ENCODE results near the gene ZNF580. TPM values are rescaled to one million over a fixed set of nuclear protein-coding genes. Genes with fewer than 3 reads are reported as not detected.

ZNF580 gene
- total RNA-seq, 2 donors from 2014 or later, result 35.7 to 39.5 TPM

DNA sequence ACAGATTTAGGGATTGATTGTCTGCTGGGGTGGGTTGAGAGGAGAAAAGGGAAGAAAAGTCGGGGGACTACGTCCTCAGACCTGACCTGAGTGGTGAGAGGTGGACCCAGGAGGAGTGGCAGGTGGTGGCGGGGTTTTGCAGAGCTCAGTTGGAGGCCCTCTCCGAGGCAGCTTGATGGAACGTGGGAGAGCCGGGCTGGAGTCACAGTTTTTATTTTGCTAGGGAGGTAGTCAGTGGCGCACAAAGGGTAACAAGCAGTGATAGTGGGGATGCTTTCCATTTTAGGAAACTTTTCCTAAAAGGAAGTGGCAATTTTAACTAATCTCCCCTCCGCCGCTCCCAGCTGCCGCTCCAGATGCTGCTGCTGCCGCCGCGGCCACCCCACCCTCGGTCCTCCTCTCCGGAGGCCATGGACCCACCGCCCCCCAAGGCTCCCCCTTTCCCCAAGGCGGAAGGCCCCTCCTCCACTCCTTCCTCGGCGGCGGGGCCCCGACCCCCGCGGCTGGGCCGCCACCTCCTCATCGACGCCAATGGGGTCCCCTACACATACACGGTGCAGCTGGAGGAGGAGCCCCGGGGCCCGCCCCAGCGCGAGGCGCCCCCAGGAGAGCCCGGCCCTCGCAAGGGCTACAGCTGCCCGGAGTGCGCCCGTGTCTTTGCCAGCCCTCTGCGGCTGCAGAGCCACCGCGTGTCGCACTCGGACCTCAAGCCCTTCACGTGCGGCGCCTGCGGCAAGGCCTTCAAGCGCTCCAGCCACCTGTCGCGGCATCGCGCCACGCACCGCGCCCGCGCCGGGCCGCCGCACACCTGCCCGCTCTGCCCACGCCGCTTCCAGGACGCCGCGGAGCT is 1.6 kb downstream of the ZNF580 start:
- ATAC-seq (no peak), DNase-seq (ENCODE audit: low spot score) (no peak)
- Mint-ChIP-seq H3K36me3 (peaks cover 6% of the 10 kb centered on the region), H3K27me3 (no peaks in the 10 kb centered on the region), H3K27ac (peak overlapping the region; percentile 78 to 97), H3K9me3 (no peaks in the 10 kb centered on the region), H3K4me3 (peak overlapping the region; percentile 89), H3K4me1 (ENCODE audit: low read depth in 2 of 2) (peaks cover 46 to 50% of the 10 kb centered on the region in 2 donors)

DNA sequence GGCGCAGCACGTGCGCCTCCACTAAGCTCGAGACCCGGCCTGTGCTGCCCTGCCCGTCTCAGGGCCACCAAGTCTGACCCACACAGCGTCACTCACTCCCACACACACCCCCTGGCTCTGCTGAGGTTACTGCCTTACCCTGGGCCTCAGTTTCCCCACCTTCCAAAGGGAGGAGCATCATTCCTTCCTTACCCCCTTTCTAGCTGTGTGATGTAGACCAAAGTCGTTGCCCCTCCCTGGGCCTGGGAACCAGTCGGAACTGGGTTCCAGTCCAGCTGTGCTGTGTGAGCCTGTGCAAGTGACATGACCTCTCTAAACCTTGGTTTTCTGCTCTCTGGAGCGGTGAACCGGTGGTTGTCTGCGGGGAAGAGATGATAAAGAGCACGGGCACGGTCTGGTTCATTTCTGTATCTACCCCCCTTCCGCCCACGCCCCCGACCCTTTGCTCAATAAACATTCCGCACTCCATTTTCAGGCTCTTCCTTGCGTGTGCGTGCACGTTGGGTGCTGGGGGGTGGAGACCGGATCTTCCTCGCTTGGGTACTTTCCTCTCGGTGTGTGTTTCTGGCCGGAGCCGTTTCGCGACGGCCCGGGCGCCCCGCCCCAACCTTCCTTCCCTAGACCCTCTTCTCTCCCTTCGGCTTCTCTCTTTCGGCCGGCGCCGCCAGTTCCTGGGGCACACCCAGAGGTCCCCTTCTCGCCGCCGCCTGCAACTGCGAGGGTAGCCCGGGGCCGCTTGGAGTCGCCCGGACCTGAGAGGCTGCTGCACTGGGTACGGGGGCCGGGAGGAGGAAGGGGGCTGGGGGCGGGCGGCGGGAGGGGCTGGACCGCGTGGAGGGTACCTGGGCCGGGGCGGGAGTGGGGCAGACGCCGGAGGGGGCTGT is 2.4 kb downstream of the ZNF580 start, which contains the start of gene ZNF581:
TSS of gene ZNF581 (plus strand) at position 647 of the 884 bp plus-strand sequence. CDS start 923 bp downstream, outside the sequence.
- ATAC-seq (peak; percentile 76 to 83), DNase-seq (ENCODE audit: low spot score) (no peak)
- no peaks in the 10 kb centered on the region for H3K27me3 Mint-ChIP-seq
- H3K27ac Mint-ChIP-seq, result peak within 1 kb of the TSS; percentile 78 to 97
- peaks cover 43 to 44% of the 10 kb centered on the region in 2 donors for H3K4me1 Mint-ChIP-seq (ENCODE audit: low read depth in 2 of 2)
- no peaks in the 10 kb centered on the region for H3K36me3 Mint-ChIP-seq
- peak within 1 kb of the TSS; percentile 89 for H3K4me3 Mint-ChIP-seq
- no peaks in the 10 kb centered on the region for H3K9me3 Mint-ChIP-seq

DNA sequence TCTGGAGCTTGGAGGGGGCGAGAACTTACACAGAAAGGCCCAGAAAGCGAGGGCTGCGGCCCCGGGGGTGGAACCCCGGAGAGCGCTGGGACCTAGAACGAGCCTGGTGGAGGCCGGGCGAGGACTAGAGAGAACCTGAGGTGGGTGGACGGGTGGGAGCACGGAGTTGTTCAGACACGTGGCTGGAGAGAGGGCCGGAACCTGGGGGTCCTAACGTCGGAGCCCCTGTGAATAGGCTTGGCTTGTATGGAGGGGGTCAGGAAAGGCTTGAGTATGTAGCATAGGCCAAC is 3.0 kb downstream of the ZNF580 start:
- Mint-ChIP-seq H3K27ac (peak overlapping the region; percentile 78 to 97), H3K36me3 (no peaks in the 10 kb centered on the region), H3K4me1 (ENCODE audit: low read depth in 2 of 2) (peaks cover 43 to 47% of the 10 kb centered on the region in 2 donors), H3K4me3 (peak overlapping the region; percentile 89), H3K9me3 (no peaks in the 10 kb centered on the region), H3K27me3 (no peaks in the 10 kb centered on the region)
- DNase-seq (ENCODE audit: low spot score) (no peak), ATAC-seq (no peak)

DNA sequence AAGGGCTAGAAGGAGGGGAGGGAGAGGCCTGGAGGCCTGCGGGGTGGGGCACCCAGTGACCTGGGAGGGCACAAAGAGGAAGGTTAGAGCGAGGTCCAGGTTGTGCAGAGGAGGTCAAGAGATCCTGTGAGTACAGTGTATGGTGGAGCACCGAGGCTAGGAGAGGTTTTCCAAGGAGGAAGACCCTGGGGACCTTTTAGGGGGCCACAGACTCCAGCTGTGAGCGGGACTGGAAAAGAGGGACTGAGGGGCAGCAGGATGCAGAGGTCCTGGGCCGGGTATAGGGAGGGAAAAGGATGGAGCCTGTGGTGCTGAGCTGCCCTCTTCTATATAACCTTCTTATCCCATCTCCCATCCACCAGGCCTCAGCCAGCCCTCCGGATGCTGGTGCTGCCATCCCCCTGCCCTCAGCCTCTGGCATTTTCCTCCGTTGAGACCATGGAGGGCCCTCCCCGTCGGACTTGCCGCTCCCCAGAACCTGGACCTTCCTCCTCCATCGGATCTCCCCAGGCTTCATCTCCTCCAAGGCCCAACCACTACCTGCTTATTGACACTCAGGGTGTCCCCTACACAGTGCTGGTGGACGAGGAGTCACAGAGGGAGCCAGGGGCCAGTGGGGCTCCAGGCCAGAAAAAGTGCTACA is 3.5 kb downstream of the ZNF580 start:
- no peak for ATAC-seq
- no peaks in the 10 kb centered on the region for H3K36me3 Mint-ChIP-seq
- H3K9me3 Mint-ChIP-seq, result no peaks in the 10 kb centered on the region

DNA sequence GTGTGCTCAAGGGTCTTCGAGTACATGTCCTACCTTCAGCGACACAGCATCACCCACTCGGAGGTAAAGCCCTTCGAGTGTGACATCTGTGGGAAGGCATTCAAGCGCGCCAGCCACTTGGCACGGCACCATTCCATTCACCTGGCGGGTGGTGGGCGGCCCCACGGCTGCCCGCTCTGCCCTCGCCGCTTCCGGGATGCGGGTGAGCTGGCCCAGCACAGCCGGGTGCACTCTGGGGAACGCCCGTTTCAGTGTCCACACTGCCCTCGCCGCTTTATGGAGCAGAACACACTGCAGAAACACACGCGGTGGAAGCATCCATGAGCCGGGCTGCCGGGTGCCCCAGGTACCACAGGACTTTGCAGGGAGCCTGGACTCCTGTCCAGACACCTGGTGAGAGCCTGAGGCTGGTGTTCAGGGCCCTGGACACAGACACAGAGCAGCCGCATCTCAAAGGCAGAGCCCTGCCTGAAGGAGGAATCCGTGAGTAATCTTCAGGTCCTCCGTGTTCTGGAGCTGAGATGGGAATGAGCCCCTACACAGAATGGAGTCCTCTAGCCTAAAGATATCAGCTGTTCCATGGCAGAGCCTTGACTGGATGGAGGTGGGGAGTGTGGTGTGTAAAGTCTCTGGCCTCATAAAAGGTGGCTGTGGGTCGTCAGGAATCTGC is 4.2 kb downstream of the ZNF580 start:
- Mint-ChIP-seq H3K9me3 (no peaks in the 10 kb centered on the region), H3K4me3 (peak overlapping the region; percentile 89), H3K27me3 (peaks cover 0 to 3% of the 10 kb centered on the region in 2 donors), H3K27ac (no peak overlapping the region), H3K4me1 (ENCODE audit: low read depth in 2 of 2) (peaks cover 36 to 48% of the 10 kb centered on the region in 2 donors), H3K36me3 (no peaks in the 10 kb centered on the region)
- no peak for ATAC-seq
- peak; percentile 51 for DNase-seq (ENCODE audit: low spot score)

More for the DNA sequence above, 3.5 kb downstream of the ZNF580 start:
- Mint-ChIP-seq H3K4me1 (ENCODE audit: low read depth in 2 of 2) (peaks cover 39 to 45% of the 10 kb centered on the region in 2 donors), H3K27me3 (no peaks in the 10 kb centered on the region), H3K27ac (peak overlapping the region; percentile 78 to 97), H3K4me3 (peak overlapping the region; percentile 89)
- no peak for DNase-seq (ENCODE audit: low spot score)

DNA sequence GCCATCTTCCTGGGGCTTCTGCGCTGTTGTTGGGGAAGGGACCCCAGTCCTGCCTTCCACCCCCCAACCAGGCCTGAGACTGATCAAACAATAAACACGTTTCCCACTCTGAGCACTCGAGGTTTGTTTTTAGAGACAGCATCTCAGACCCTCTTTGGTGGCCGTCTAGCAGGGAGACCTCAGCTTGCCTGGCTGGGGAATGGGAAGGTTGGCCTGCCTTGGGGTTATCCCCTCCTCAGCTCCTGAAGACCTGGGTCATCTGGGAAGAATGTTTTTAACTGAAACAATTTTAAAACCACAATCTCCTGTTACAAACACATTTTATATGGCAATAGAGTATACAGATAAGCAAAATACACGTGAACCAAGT is 4.7 kb downstream of the ZNF580 start:
- Mint-ChIP-seq H3K4me1 (ENCODE audit: low read depth in 2 of 2) (peaks cover 31 to 43% of the 10 kb centered on the region in 2 donors), H3K27me3 (peaks cover 0 to 3% of the 10 kb centered on the region in 2 donors), H3K4me3 (peak overlapping the region; percentile 36)

DNA sequence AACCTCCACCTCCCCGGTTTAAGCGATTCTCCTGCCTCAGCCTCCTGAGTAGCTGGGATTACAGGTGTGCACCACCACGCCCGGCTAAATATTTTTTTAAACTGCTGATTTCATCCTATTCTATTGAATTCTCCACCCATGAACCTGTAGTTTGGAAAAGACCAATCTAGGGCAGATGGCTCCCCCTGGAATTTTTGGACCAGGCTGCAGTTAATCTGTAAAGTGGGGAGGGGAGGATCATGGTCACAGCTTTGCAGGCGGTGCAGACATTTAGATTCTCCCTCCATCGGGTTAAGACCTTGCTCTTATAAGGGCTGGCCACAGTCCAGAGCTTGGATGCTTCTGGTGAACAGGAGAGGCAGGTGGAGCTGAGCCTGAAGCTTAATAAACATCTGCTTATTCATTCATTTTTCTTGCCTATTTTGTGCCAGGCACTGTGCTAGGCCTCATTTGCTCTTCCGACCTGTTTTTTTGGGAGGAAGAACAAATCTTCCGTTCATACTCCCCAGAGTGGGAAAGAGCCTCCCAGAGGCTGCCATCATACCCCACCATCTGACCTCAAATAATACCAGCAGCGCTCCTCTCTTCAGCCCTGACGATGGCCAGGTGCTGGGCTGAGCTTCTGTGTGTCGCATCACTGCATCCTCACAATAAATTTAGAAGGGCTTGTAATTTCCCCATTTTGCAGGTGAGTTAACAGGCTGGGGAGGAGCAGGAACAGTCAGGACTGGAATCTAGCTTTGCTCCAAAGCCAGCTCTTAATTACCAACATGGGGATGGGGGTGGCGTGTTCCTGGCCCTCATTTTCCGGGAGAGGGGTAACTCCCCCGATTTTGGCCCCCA is 6.3 kb downstream of the ZNF580 start:
- DNase-seq (ENCODE audit: low spot score) (no peak), ATAC-seq (no peak)
- H3K36me3 Mint-ChIP-seq, result no peaks in the 10 kb centered on the region
- no peaks in the 10 kb centered on the region for H3K9me3 Mint-ChIP-seq
- H3K4me1 Mint-ChIP-seq (ENCODE audit: low read depth in 2 of 2), result peaks cover 20 to 33% of the 10 kb centered on the region in 2 donors
- H3K4me3 Mint-ChIP-seq, result peak overlapping the region; percentile 62
- peak overlapping the region in 1 of 2 donors; percentile 43 for H3K27ac Mint-ChIP-seq
- H3K27me3 Mint-ChIP-seq, result peaks cover 0 to 3% of the 10 kb centered on the region in 2 donors

More for the DNA sequence above, 4.7 kb downstream of the ZNF580 start:
- H3K27ac Mint-ChIP-seq, result no peak overlapping the region
- H3K9me3 Mint-ChIP-seq, result no peaks in the 10 kb centered on the region
- no peak for DNase-seq (ENCODE audit: low spot score)
- no peaks in the 10 kb centered on the region for H3K36me3 Mint-ChIP-seq
- no peak for ATAC-seq

DNA sequence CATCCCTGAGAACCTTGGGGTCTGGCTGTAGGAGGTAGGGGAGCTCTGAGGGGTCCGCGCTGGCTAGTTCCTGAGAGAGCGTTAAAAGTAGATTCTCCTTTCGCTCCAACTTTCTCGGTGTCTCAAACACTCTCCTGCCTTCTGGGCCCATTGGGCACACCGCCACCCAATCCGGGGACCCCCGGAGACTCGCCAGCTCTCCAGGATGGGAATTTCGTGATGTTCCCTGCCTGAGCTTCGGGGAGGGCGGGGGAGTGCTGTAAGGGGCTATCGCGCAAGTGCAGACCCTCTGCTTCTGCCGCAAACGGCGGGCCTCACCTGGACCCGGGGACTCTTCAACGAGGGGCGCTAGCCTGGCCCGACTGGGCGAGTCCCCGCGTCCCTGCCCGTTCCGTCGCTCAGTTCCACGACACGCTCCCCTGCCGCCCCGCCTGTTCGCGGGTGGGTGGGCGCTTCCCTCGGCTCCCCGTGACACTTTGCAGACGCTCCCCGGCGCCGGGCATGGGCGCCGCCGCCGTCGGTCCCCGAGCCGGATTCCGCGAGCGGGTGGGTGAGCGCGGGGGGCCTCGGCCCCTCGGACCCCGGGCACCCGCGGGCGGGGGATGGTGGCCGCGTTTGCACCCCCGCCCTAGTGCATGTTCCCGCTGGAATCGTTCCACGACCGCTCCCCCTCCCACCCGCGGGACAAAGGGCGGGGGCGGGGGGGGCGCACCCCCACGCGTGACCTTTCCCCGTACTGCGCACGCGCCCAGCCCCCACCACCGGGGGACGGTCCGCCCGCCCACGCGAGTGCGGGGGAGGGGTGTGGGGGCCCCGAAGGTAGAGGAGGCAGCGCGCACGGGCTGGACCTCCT is 7.2 kb downstream of the ZNF580 start, which contains the start of gene CCDC106:
TSS of gene CCDC106 (plus strand) at position 481 of the 853 bp plus-strand sequence. CDS start 835 bp downstream, outside the sequence.
- Mint-ChIP-seq H3K27ac (peak within 1 kb of the TSS in 1 of 2 donors; percentile 59), H3K36me3 (no peaks in the 10 kb centered on the region), H3K9me3 (no peaks in the 10 kb centered on the region), H3K27me3 (peaks cover 0 to 3% of the 10 kb centered on the region in 2 donors), H3K4me1 (ENCODE audit: low read depth in 2 of 2) (peaks cover 16 to 32% of the 10 kb centered on the region in 2 donors), H3K4me3 (peak within 1 kb of the TSS; percentile 62)
- peak; percentile 63 for DNase-seq (ENCODE audit: low spot score)
- ATAC-seq, result peak; percentile 3 to 40

DNA sequence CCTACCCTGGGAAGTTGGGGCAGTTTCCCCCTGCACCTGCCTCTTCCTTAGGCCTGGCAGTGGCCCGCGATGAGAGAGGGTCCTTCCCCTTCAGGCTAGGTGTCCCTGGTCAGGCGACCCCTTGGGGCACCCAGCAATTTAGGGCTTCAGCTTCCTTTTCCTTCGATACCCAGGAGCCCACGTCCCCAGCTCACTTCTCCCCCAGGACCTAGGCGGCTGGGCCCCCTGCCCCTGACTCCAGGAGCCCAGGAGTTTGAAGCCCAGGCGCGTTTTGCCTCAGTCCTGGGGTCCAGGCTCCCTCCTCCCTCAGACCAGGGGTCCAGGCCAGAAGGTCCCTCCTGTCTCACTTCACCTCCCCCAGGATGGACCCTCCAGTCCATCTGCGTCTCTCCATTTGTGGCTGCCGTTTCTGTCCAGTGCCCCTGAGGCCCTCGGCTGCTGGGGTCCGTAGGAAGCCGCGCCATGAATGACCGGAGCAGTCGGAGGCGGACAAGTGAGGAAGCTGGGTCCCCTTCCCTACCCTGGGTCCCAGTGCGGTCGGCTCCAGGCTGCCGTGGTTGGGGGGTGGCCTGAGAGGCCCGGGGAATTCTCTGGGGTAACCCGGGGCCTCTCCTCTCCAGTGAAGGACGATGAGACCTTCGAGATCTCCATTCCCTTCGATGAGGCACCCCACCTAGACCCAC is 7.9 kb downstream of the ZNF580 start:
- Mint-ChIP-seq H3K4me3 (peak overlapping the region; percentile 62), H3K9me3 (no peaks in the 10 kb centered on the region), H3K4me1 (ENCODE audit: low read depth in 2 of 2) (peaks cover 9 to 26% of the 10 kb centered on the region in 2 donors), H3K27ac (peak overlapping the region in 1 of 2 donors; percentile 59), H3K27me3 (peaks cover 0 to 3% of the 10 kb centered on the region in 2 donors), H3K36me3 (no peaks in the 10 kb centered on the region)
- no peak for DNase-seq (ENCODE audit: low spot score)
- no peak for ATAC-seq

DNA sequence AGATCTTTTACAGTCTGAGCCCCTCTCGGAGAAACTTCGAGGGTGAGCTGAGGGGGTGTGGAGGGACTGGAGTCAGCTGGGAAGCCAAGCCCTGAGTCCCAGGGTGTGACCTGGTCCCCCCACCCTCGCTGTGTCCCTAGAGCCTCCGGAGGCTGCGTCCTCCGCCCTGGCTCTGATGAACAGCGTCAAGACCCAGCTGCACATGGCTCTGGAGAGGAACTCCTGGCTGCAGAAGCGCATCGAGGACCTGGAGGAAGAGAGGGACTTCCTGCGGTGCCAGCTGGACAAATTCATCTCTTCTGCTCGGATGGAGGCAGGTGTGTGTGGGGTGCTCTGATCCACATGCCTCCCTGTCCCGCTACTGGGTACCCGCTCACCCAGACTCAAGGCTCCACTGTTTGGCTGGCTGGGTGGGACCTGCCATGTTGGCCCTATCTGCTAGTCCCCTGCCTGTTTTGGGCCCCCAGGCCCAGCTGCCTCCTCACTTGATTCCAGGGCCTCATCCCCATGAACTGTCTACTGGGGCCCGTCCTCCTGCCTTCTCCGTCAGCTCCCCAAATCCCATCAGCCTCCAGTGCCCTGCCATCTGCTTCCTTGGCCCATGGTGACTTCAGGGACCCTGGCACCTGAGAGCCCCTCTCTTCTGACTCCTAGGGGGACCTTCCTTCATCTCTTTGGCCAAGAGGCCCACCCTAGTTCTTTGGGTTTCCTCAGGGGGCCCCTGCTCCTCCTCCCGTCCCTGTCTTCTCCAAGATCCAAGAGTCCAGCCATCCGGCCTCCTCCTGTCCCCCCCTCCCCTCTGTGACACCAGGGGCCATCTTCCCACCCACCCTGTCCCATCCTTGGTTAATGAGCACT is 8.7 kb downstream of the ZNF580 start:
- no peak for ATAC-seq
- DNase-seq (ENCODE audit: low spot score), result no peak
- H3K36me3 Mint-ChIP-seq, result no peaks in the 10 kb centered on the region
- H3K4me3 Mint-ChIP-seq, result peak overlapping the region; percentile 54
- H3K9me3 Mint-ChIP-seq, result no peaks in the 10 kb centered on the region
- peaks cover 15 to 24% of the 10 kb centered on the region in 2 donors for H3K4me1 Mint-ChIP-seq (ENCODE audit: low read depth in 2 of 2)
- peak overlapping the region in 1 of 2 donors; percentile 59 for H3K27ac Mint-ChIP-seq
- H3K27me3 Mint-ChIP-seq, result peaks cover 0 to 3% of the 10 kb centered on the region in 2 donors

Measured in natural killer cell treated with Interleukin-12 subunit alpha and Interleukin-12 subunit beta and Interleukin-15 and Interleukin-18, amount 100 ng/mL, for 72 hours (primary cell).